H9 (cell line): ENCODE measurements around the gene DCHS2. TPM values are rescaled to one million over a fixed set of nuclear protein-coding genes. Genes with fewer than 3 reads are reported as not detected.

Experiments used
- DNase-seq: peaks from one replicate; pipeline ENCODE4 v3.0.0-alpha.2; 2017
- H2AFZ ChIP-seq: one replicate; pipeline ENCODE4 v1.6.1; 2013; ENCODE audit warnings: mild to moderate bottlenecking, low read length, control low read depth, moderate library complexity
- H2AK5ac ChIP-seq: 2 replicates; pipeline ENCODE4 v1.6.1; 2013; ENCODE audit warnings: low read length, control low read depth, mixed read lengths; ENCODE audit not compliant: insufficient read length
- H2BK120ac ChIP-seq: one replicate; pipeline ENCODE4 v1.6.1; 2013; ENCODE audit warnings: low read depth, mild to moderate bottlenecking, low read length, control low read depth, inconsistent platforms; ENCODE audit not compliant: poor library complexity, severe bottlenecking
- H2BK12ac ChIP-seq: 2 replicates; pipeline ENCODE4 v1.6.1; 2013; ENCODE audit warnings: low read length, control low read depth, mixed read lengths, low read depth; ENCODE audit not compliant: insufficient read length
- H2BK15ac ChIP-seq: 2 replicates; pipeline ENCODE4 v1.6.1; 2013; ENCODE audit warnings: low read depth, low read length, control low read depth
- H2BK20ac ChIP-seq: one replicate; pipeline ENCODE4 v1.6.1; 2013; ENCODE audit warnings: low read depth, mild to moderate bottlenecking, low read length, control low read depth, inconsistent platforms; ENCODE audit not compliant: poor library complexity, severe bottlenecking
- H2BK5ac ChIP-seq: 2 replicates; pipeline ENCODE4 v1.6.1; 2013; ENCODE audit warnings: low read length, control low read depth, mixed read lengths; ENCODE audit not compliant: insufficient read length
- H3K14ac ChIP-seq: 2 replicates; pipeline ENCODE4 v1.6.1; 2013; ENCODE audit warnings: low read length, control low read depth; ENCODE audit not compliant: insufficient read depth
- H3K18ac ChIP-seq: 2 replicates; pipeline ENCODE4 v1.6.1; 2013; ENCODE audit warnings: low read depth, mild to moderate bottlenecking, mixed read lengths, low read length, control low read depth; ENCODE audit not compliant: insufficient read length
- H3K23ac ChIP-seq: 2 replicates; pipeline ENCODE4 v1.6.1; 2013; ENCODE audit warnings: low read length, control low read depth, mixed read lengths, low read depth; ENCODE audit not compliant: insufficient read length
- H3K23me2 ChIP-seq: 2 replicates; pipeline ENCODE4 v1.6.1; 2013; ENCODE audit warnings: low read depth, mild to moderate bottlenecking, mixed read lengths, low read length, control low read depth; ENCODE audit not compliant: insufficient read length, poor library complexity, severe bottlenecking
- H3K27ac ChIP-seq: 2 replicates; pipeline ENCODE4 v1.5.1; 2013; ENCODE audit warnings: low read length, control low read depth, mixed read lengths, low read depth; ENCODE audit not compliant: insufficient read length
- H3K27me3 ChIP-seq: 2 replicates; pipeline ENCODE4 v1.6.1; 2013; ENCODE audit warnings: low read length, control low read depth, inconsistent platforms; ENCODE audit not compliant: insufficient read depth
- H3K4ac ChIP-seq: 2 replicates; pipeline ENCODE4 v1.6.1; 2013; ENCODE audit warnings: low read depth, mild to moderate bottlenecking, control low read depth, inconsistent platforms, low read length, moderate library complexity
- H3K4me1 ChIP-seq: 2 replicates; pipeline ENCODE4 v1.6.1; 2013; ENCODE audit warnings: low read length, control low read depth, inconsistent platforms; ENCODE audit not compliant: insufficient read depth
- H3K4me2 ChIP-seq: 2 replicates; pipeline ENCODE4 v1.6.1; 2013; ENCODE audit warnings: low read length, control low read depth, mixed read lengths; ENCODE audit not compliant: insufficient read length, insufficient read depth
- H3K56ac ChIP-seq: 2 replicates; pipeline ENCODE4 v1.6.1; 2013; ENCODE audit warnings: low read depth, mild to moderate bottlenecking, mixed read lengths, low read length, control low read depth; ENCODE audit not compliant: insufficient read length
- H3K79me1 ChIP-seq: 2 replicates; pipeline ENCODE4 v1.6.1; 2013; ENCODE audit warnings: low read depth, mild to moderate bottlenecking, moderate library complexity, low read length, control low read depth, inconsistent platforms; ENCODE audit not compliant: insufficient read depth, poor library complexity, severe bottlenecking
- H3K79me2 ChIP-seq: 2 replicates; pipeline ENCODE4 v1.6.1; 2013; ENCODE audit warnings: low read length, control low read depth, inconsistent platforms; ENCODE audit not compliant: insufficient read depth
- H3K9ac ChIP-seq: 2 replicates; pipeline ENCODE4 v1.6.1; 2013; ENCODE audit warnings: low read length, control low read depth, mixed read lengths; ENCODE audit not compliant: insufficient read length; ENCODE audit errors: extremely low read depth
- H3K9me3 ChIP-seq: one replicate; pipeline ENCODE4 v1.6.1; 2013; ENCODE audit warnings: low read depth, low read length, inconsistent platforms; ENCODE audit not compliant: control insufficient read depth
- H3T11ph ChIP-seq: one replicate; pipeline ENCODE4 v1.6.1; 2013; ENCODE audit warnings: mild to moderate bottlenecking, low read length, control low read depth, inconsistent platforms
- H4K20me1 ChIP-seq: one replicate; pipeline ENCODE4 v1.6.1; 2013; ENCODE audit not compliant: control insufficient read depth, insufficient read length, insufficient read depth
- H4K5ac ChIP-seq: 2 replicates; pipeline ENCODE4 v1.6.1; 2013; ENCODE audit warnings: low read depth, mild to moderate bottlenecking, mixed read lengths, low read length, control low read depth; ENCODE audit not compliant: insufficient read length
- H4K8ac ChIP-seq: replicated peaks from 2 replicates; pipeline ENCODE4 v1.6.1; 2013; ENCODE audit warnings: low read length, control low read depth, mixed read lengths, low read depth; ENCODE audit not compliant: insufficient read length
- H4K91ac ChIP-seq: 2 replicates; pipeline ENCODE4 v1.6.1; 2013; ENCODE audit warnings: low read depth, mild to moderate bottlenecking, moderate library complexity, mixed read lengths, low read length, control low read depth; ENCODE audit not compliant: insufficient read length
- H3K27ac Mint-ChIP-seq, 3 experiments: 2 replicates in 2 of 3; 3 replicates in 1 of 3; pipeline ENCODE4 v1.8.0; 2020 to 2021; ENCODE audit warnings: mixed read lengths in 3 of 3, mild to moderate bottlenecking in 1 of 3, moderate library complexity in 1 of 3
- H3K27me3 Mint-ChIP-seq: 2 replicates; pipeline ENCODE4 v1.8.0; 2021; ENCODE audit warnings: low read depth, mild to moderate bottlenecking, moderate library complexity, mixed read lengths
- H3K36me3 Mint-ChIP-seq, 3 experiments: 2 replicates in 2 of 3; 3 replicates in 1 of 3; pipeline ENCODE4 v1.8.0; 2020 to 2021; ENCODE audit warnings: low read depth in 3 of 3, mixed read lengths in 3 of 3; ENCODE audit not compliant: insufficient read depth in 1 of 3
- H3K4me1 Mint-ChIP-seq, 2 experiments: 2 replicates each; pipeline ENCODE4 v1.8.0; 2020; ENCODE audit warnings: mixed read lengths in 2 of 2
- H3K4me3 Mint-ChIP-seq, 2 experiments: 2 replicates in 1 of 2; 3 replicates in 1 of 2; pipeline ENCODE4 v1.8.0; 2020 to 2021; ENCODE audit warnings: mild to moderate bottlenecking in 2 of 2, mixed read lengths in 2 of 2, moderate library complexity in 1 of 2
- H3K9me3 Mint-ChIP-seq, 2 experiments: 2 replicates in 1 of 2; 3 replicates in 1 of 2; pipeline ENCODE4 v1.8.0; 2020; ENCODE audit warnings: mild to moderate bottlenecking in 2 of 2, mixed read lengths in 2 of 2, moderate library complexity in 1 of 2
- CTCF ChIP-seq: fragments of 200-600 bp; sonication (generic); conservative IDR thresholded peaks from 3 replicates; pipeline ENCODE4 v1.8.0; 2021; ENCODE audit warnings: antibody characterized with exemption, mild to moderate bottlenecking
- WGBS: extraction: QIAGEN DNeasy Blood & Tissue Kit; methylation state at CpG from one replicate; pipeline ENCODE4 v1.1.7; 2013; ENCODE audit warnings: missing lambda C conversion rate, low lambda C conversion rate, mixed read lengths; ENCODE audit not compliant: insufficient read length; ENCODE audit errors: extremely low coverage; 5-methylcytosine and 5-hydroxymethylcytosine counted together
- total RNA-seq: library from RNA; stranded (reverse); gene quantifications from 2 replicates; pipeline ENCODE4 v1.2.1, GENCODE V29; 2021

The DCHS2 gene
- total RNA-seq, 1 experiment from 2014 or later: 0.57 TPM

GRCh38 chr4:154384012-154384411 lies 107.6 kb downstream of the DCHS2 start:
- H3K4me3 Mint-ChIP-seq: no peak overlapping the region
- Histone ChIP-seq H3K9me3 (no peaks in the 10 kb centered on the region), H3K79me2 (no peaks in the 10 kb centered on the region), H3K56ac (no peak overlapping the region), H3K27me3 (no peaks in the 10 kb centered on the region), H4K20me1 (no peaks in the 10 kb centered on the region), H3K4ac (no peak overlapping the region), H3K9ac (no peak overlapping the region), H4K8ac (no peak overlapping the region), H2BK15ac (no peak overlapping the region), H3K79me1 (no peaks in the 10 kb centered on the region), H4K91ac (no peak overlapping the region), H3K23me2 (no peaks in the 10 kb centered on the region), H2BK120ac (no peak overlapping the region), H2BK20ac (no peak overlapping the region), H2BK12ac (no peak overlapping the region), H2BK5ac (no peak overlapping the region), H2AK5ac (no peak overlapping the region), H4K5ac (no peak overlapping the region), H3T11ph (no peak overlapping the region), H3K18ac (no peak overlapping the region), H3K4me2 (no peak overlapping the region), H3K27ac (no peak overlapping the region), H2AFZ (no peak overlapping the region), H3K4me1 (no peaks in the 10 kb centered on the region), H3K23ac (no peak overlapping the region), H3K14ac (no peak overlapping the region)
- no peak for TF ChIP-seq CTCF
- H3K27ac Mint-ChIP-seq: no peak overlapping the region
- H3K4me1 Mint-ChIP-seq: no peaks in the 10 kb centered on the region
- peaks cover 1% of the 10 kb centered on the region; the same call in 1 of the 2 replicates for H3K27me3 Mint-ChIP-seq
- no peak for DNase-seq
- WGBS: no CpG with 5 or more reads among the region's 4 CpGs
- H3K9me3 Mint-ChIP-seq: peaks cover 0 to 1% of the 10 kb centered on the region in 2 experiments; a peak in 1 of 5 replicates
- no peaks in the 10 kb centered on the region for H3K36me3 Mint-ChIP-seq
